Measurements from ENCODE around the gene CELF1. TPM values are rescaled to one million over a fixed set of nuclear protein-coding genes. Genes with fewer than 3 reads are reported as not detected.

CELF1 gene
- total and polyA plus RNA-seq, 9 of the 15 experiments (the other 6 are each of a cell fraction or from before 2014, with no cell fraction given) = 11.3 to 142 (median 77.4) TPM

DNA sequence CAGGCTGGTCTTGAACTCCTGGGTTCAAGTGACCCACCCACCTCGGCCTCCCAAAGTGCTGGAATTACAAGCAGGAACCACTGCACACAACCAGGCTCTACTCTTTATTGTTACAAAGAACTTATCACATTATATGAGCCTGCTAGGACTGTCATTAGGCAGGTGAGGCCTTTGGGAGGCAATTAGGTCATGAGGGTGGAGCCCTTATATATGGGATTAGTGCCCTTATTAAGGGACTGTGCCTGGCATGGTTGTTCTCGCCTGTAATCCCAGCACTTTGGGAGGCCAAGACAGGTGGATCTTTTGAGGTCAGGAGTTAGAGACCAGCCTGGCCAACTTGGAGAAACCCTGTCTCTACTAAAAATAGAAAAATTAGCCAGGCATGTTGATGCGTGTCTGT is 116.2 kb downstream of the CELF1 start:
- FAIRE-seq = no peak
- H3K4me2 ChIP-seq (ENCODE audit: insufficient read depth, low read length) = no peak overlapping the region
- H3K9ac ChIP-seq (ENCODE audit: insufficient read depth in 1 of 2, low read depth in 2 of 2, low read length in 2 of 2) = no peak overlapping the region
- no peak overlapping the region for H3K4me3 ChIP-seq
- H3K9me1 ChIP-seq (ENCODE audit: control insufficient read depth, insufficient read depth, low read length) = no peaks in the 10 kb centered on the region
- H2AFZ ChIP-seq (ENCODE audit: low read depth, low read length) = no peak overlapping the region
- no peak for ATAC-seq
- DNase-seq (ENCODE audit: extremely low read depth in 1 of 4, low spot score in 3 of 4) = no peak
- H3K36me3 ChIP-seq (ENCODE audit: control insufficient read depth, insufficient read depth, low read length) = no peaks in the 10 kb centered on the region
- WGBS (ENCODE audit: insufficient coverage, low coverage, missing lambda C conversion rate) = 62% methylated on average over 3 of the region's 3 CpGs
- TF ChIP-seq CLOCK (CRISPR knock-in tag; IDR thresholded peaks at IDR 0.05; ENCODE audit: borderline replicate concordance) = no peak
- TF ChIP-seq ILK (tag; IDR thresholded peaks at IDR 0.05; ENCODE audit: borderline replicate concordance, low read depth) = no peak
- no peak for TF ChIP-seq RNF2 (IDR thresholded peaks at IDR 0.05)
- no peak overlapping the region for H3K27ac ChIP-seq (ENCODE audit: extremely low read depth, low read depth, low read length)
- H3K4me1 ChIP-seq (replicated peaks in 1 of 2; ENCODE audit: control insufficient read depth in 2 of 2, insufficient read depth in 2 of 2, low read length in 2 of 2) = peaks cover 0 to 9% of the 10 kb centered on the region in 2 experiments; a peak in 1 of 5 replicates
- H3K9me3 ChIP-seq (replicated peaks; ENCODE audit: control insufficient read depth, insufficient read depth, low read depth, low read length) = no peaks in the 10 kb centered on the region
- in situ Hi-C loops (cut with MboI) = no loop called here
- no TSS peak for BruUV-seq (replicated peaks)
- POLR2A ChIA-PET = no interaction called here
- CTCF ChIA-PET (ENCODE audit: low intra/inter-chr PET ratio) = no interaction called here
- intact Hi-C loops (cut with micrococcal nuclease) = no loop called here
- no peaks in the 10 kb centered on the region for H4K20me1 ChIP-seq (replicated peaks; ENCODE audit: control insufficient read depth, insufficient read depth, low read length)
- no peaks in the 10 kb centered on the region for H3K79me2 ChIP-seq (ENCODE audit: control insufficient read depth, insufficient read depth, low read length)
- H3K27me3 ChIP-seq (ENCODE audit: control insufficient read depth in 2 of 2, insufficient read depth in 2 of 2, low read length in 2 of 2) = no peaks in the 10 kb centered on the region

DNA sequence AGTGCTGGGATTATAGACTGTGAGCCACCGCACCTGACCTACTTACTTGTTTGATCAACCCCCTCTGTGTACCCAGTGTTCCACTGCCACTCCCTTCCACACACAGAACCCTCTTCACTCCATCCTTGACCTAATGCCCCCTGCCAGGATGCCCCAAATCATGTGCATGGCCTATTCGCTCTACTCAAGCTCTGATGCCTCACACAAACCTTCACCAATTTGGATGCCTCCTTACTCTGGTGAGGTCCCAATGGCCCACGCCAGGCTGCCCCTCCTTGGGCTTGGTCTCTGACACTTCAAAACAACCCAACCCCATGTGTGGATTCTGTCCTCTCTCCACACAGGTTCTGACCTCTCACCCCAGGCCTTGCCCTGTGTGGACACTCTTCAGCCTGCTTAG is 117.2 kb downstream of the CELF1 start:
- POLR2A ChIA-PET = interaction anchor here (0.9 kb wide), 1 partner anchor 18 kb away, joined by 5 read pairs; no protein-coding TSS in a partner anchor
- 59% methylated on average over 3 of the region's 3 CpGs for WGBS (ENCODE audit: insufficient coverage, low coverage, missing lambda C conversion rate)
- TF ChIP-seq ATF2 (CRISPR knock-in tag; IDR thresholded peaks at IDR 0.05) = no peak
- no peak for TF ChIP-seq IRF2 (CRISPR knock-in tag; IDR thresholded peaks at IDR 0.05)
- TF ChIP-seq RBM22 (IDR thresholded peaks at IDR 0.05; ENCODE audit: low read depth, low read length, poor library complexity, severe bottlenecking) = no peak
- TF ChIP-seq MAFF (IDR thresholded peaks at IDR 0.05; ENCODE audit: low read length) = no peak
- no peak for TF ChIP-seq ZNF436 (CRISPR knock-in tag; IDR thresholded peaks at IDR 0.05)
- no peak for TF ChIP-seq ATF4 (CRISPR knock-in tag; IDR thresholded peaks at IDR 0.05)
- no peak for TF ChIP-seq ZNF764 (CRISPR knock-in tag; IDR thresholded peaks at IDR 0.05; ENCODE audit: low read depth)
- TF ChIP-seq HNRNPL (IDR thresholded peaks at IDR 0.05; ENCODE audit: low read depth, low read length) = no peak
- no peak for TF ChIP-seq ZBTB7A (IDR thresholded peaks at IDR 0.05; ENCODE audit: borderline replicate concordance, control insufficient read depth, low read depth, low read length)

More for the DNA sequence above, 117.2 kb downstream of the CELF1 start:
- DNase-seq (ENCODE audit: extremely low read depth in 1 of 4, low spot score in 3 of 4) = no peak
- no TSS peak for BruUV-seq (replicated peaks)
- intact Hi-C loops (cut with micrococcal nuclease) = no loop called here
- no peaks in the 10 kb centered on the region for H3K27me3 ChIP-seq (ENCODE audit: control insufficient read depth in 2 of 2, insufficient read depth in 2 of 2, low read length in 2 of 2)
- H3K9ac ChIP-seq (ENCODE audit: insufficient read depth in 1 of 2, low read depth in 2 of 2, low read length in 2 of 2) = no peak overlapping the region
- no peak for FAIRE-seq
- no peak overlapping the region for H3K4me2 ChIP-seq (ENCODE audit: insufficient read depth, low read length)
- H3K27ac ChIP-seq (ENCODE audit: extremely low read depth, low read depth, low read length) = no peak overlapping the region
- no peaks in the 10 kb centered on the region for H3K79me2 ChIP-seq (ENCODE audit: control insufficient read depth, insufficient read depth, low read length)
- H3K4me1 ChIP-seq (replicated peaks in 1 of 2; ENCODE audit: control insufficient read depth in 2 of 2, insufficient read depth in 2 of 2, low read length in 2 of 2) = peaks cover 0 to 9% of the 10 kb centered on the region in 2 experiments; a peak in 1 of 5 replicates
- in situ Hi-C loops (cut with MboI) = no loop called here
- no peaks in the 10 kb centered on the region for H3K9me1 ChIP-seq (ENCODE audit: control insufficient read depth, insufficient read depth, low read length)
- ATAC-seq = no peak
- no peaks in the 10 kb centered on the region for H3K9me3 ChIP-seq (replicated peaks; ENCODE audit: control insufficient read depth, insufficient read depth, low read depth, low read length)
- no peak overlapping the region for H3K4me3 ChIP-seq
- CTCF ChIA-PET (ENCODE audit: low intra/inter-chr PET ratio) = no interaction called here
- H4K20me1 ChIP-seq (replicated peaks; ENCODE audit: control insufficient read depth, insufficient read depth, low read length) = no peaks in the 10 kb centered on the region
- H2AFZ ChIP-seq (ENCODE audit: low read depth, low read length) = no peak overlapping the region
- no peaks in the 10 kb centered on the region for H3K36me3 ChIP-seq (ENCODE audit: control insufficient read depth, insufficient read depth, low read length)
